ENCODE results near the gene CDCA3. TPM values are rescaled to one million over a fixed set of nuclear protein-coding genes. Genes with fewer than 3 reads are reported as not detected.

Gene CDCA3
- total and polyA plus RNA-seq, 2 of the 4 experiments (the other 2 are of a cell fraction): 23.5 to 61.0 TPM

DNA sequence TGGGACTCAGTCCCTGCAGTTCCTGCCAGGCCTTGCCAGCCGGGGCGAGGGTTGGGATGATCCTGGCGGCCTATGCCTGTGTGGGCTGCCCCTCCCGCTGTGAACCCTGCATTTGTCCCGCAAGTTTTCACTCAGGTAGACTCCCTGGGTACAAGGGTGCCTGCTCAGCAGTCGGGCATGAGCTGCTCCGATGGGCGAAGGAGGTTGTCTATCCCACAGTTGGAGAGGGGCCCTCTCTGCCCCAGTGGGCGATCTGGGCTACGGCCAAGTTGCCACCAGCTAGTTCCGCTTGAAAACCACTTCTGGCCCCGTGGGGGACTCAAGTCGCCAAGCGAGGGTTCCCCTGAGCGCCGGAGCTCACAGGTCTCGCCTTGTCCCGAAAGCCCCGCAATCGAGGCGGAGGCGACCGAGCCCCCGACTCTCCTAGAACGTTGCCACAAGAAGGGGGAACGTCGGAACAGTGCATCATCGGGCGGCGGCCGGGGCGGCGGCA, 15.9 kb upstream of the CDCA3 start:
- peak overlapping the region; percentile 65 for H2BK120ac ChIP-seq (ENCODE audit: low read depth, low read length)
- intact Hi-C loops (cut with micrococcal nuclease) (loop anchor here (5.0 kb wide), 1 partner anchor 770 kb away; no protein-coding TSS in a partner anchor), in situ Hi-C loops (cut with MboI; ENCODE audit: low sequenced_read_pairs) (loop anchor here (5.0 kb wide), 1 partner anchor 95 kb away; no protein-coding TSS in a partner anchor), dilution Hi-C loops (cut with HindIII; ENCODE audit: low sequenced_read_pairs, unreplicated experiment) (no loop called here)
- peak overlapping the region; percentile 95 for H3K4me2 ChIP-seq (ENCODE audit: low read depth, low read length)
- DNase-seq (no peak), ATAC-seq (ENCODE audit: low read depth) (peak; percentile 1)
- H2BK15ac ChIP-seq (ENCODE audit: low read depth, low read length): 0 out of 3 replicates have a peak overlapping the region, but pooled peaks have one; percentile 50
- no peaks in the 10 kb centered on the region for H3K27me3 ChIP-seq (ENCODE audit: control insufficient read depth, insufficient read depth, low read length)
- peak overlapping the region; percentile 92 to 93 for H4K8ac ChIP-seq (ENCODE audit: low read depth in 2 of 2, low read length in 2 of 2)
- peak overlapping the region; percentile 92 for H3K14ac ChIP-seq (replicated peaks; ENCODE audit: low read depth, low read length)
- peak overlapping the region; percentile 78 for H3K9ac ChIP-seq (ENCODE audit: low read depth, low read length)
- peaks cover 16% of the 10 kb centered on the region for H3K4me1 ChIP-seq (ENCODE audit: control insufficient read depth, insufficient read depth, low read length)
- H3K36me3 ChIP-seq (ENCODE audit: control insufficient read depth, insufficient read depth, low read length): peaks cover 56% of the 10 kb centered on the region
- peaks cover 44% of the 10 kb centered on the region for H4K20me1 ChIP-seq (ENCODE audit: insufficient read depth, low read length)
- peak overlapping the region; percentile 65 for H3K18ac ChIP-seq (ENCODE audit: low read depth, low read length)
- TF ChIP-seq MAFK (IDR thresholded peaks at IDR 0.05; ENCODE audit: low read depth, low read length): no peak
- TF ChIP-seq NFE2L2 (IDR thresholded peaks at IDR 0.05; ENCODE audit: low read depth, low read length): no peak
- TF ChIP-seq MXI1 (IDR thresholded peaks at IDR 0.05; ENCODE audit: borderline replicate concordance, low read depth, low read length): no peak
- TF ChIP-seq MAZ (IDR thresholded peaks at IDR 0.05; ENCODE audit: borderline replicate concordance, low read depth, low read length): no peak
- TF ChIP-seq RAD21 (IDR thresholded peaks at IDR 0.05; ENCODE audit: low read length): no peak
- TF ChIP-seq USF2 (IDR thresholded peaks at IDR 0.05; ENCODE audit: low read depth, low read length): no peak
- TF ChIP-seq RCOR1 (IDR thresholded peaks at IDR 0.05; ENCODE audit: insufficient replicate concordance, low read length): no peak
- TF ChIP-seq RFX5 (IDR thresholded peaks at IDR 0.05; ENCODE audit: low read depth, low read length): no peak
- TF ChIP-seq CHD1 (IDR thresholded peaks at IDR 0.05; ENCODE audit: low read depth, low read length): no peak
- TF ChIP-seq FOS (IDR thresholded peaks at IDR 0.05; ENCODE audit: low read depth, low read length): no peak
- TF ChIP-seq POLR2A (IDR thresholded peaks at IDR 0.05; ENCODE audit: low read depth, low read length): no peak
- no peak for TF ChIP-seq BHLHE40 (IDR thresholded peaks at IDR 0.05; ENCODE audit: low read depth, low read length)
- no peak for TF ChIP-seq CEBPB (IDR thresholded peaks at IDR 0.05; ENCODE audit: low read depth, low read length)
- H3K9me3 ChIP-seq (ENCODE audit: control insufficient read depth, insufficient read depth, low read length): no peaks in the 10 kb centered on the region
- peaks cover 22 to 45% of the 10 kb centered on the region in 2 experiments for H3K79me1 ChIP-seq (ENCODE audit: low read depth in 1 of 2, low read length in 2 of 2)
- 0 out of 2 replicates have a peak, but pooled peaks cover 7% of the 10 kb centered on the region for H3K9me1 ChIP-seq (ENCODE audit: insufficient read depth, low read length)
- peak overlapping the region; percentile 92 for H4K5ac ChIP-seq (ENCODE audit: low read depth, low read length)
- H4K91ac ChIP-seq (ENCODE audit: insufficient read depth, low read depth, low read length): peak overlapping the region; percentile 84
- H3K23ac ChIP-seq (ENCODE audit: low read depth, low read length): peak overlapping the region; percentile 73
- H3K27ac ChIP-seq (ENCODE audit: insufficient read depth, low read length): peak overlapping the region; percentile 75
- H2BK5ac ChIP-seq (ENCODE audit: low read depth, low read length, poor library complexity, severe bottlenecking): peak overlapping the region; percentile 78
- CTCF ChIA-PET: no interaction called here
- H3K4me3 ChIP-seq (ENCODE audit: insufficient read depth, low read depth, low read length): peak overlapping the region; percentile 61
- peak overlapping the region; percentile 95 for H2AFZ ChIP-seq (replicated peaks; ENCODE audit: low read length, poor library complexity)
- H2AK9ac ChIP-seq (replicated peaks; ENCODE audit: low read depth, low read length, poor library complexity): peak overlapping the region; percentile 95
- POLR2A ChIA-PET (ENCODE audit: unreplicated experiment): interaction anchor here (0.6 to 1.9 kb wide), 4 partner anchors 14 to 309 kb away, joined by 3 to 10 read pairs (median 4); partner anchors contain the start of gene USP5
- WGBS, 2 experiments (ENCODE audit: extremely low coverage in 2 of 2, insufficient read length in 1 of 2): 4% methylated on average over 10 of the region's 33 CpGs; no CpG with 5 or more reads in 1 of the 2 experiments
- peak overlapping the region; percentile 97 for H2AK5ac ChIP-seq (ENCODE audit: low read depth, low read length)
- H3K56ac ChIP-seq (ENCODE audit: extremely low read depth, insufficient read depth, low read length): peak overlapping the region; percentile 27; the same call in 1 of the 2 replicates
- no peak overlapping the region for H2BK20ac ChIP-seq (ENCODE audit: low read depth, low read length)
- H3K4ac ChIP-seq (ENCODE audit: low read depth, low read length): peak overlapping the region; percentile 95
- no TSS peak for BruUV-seq (replicated peaks)
